Ramos (cell line): ENCODE data around the gene ACTA1.
"Not testable (repeated sequence)": the region's sequence is repeated elsewhere in the genome, so short reads cannot be mapped to it uniquely, and the experiment has no call there.

Experiments
- in situ Hi-C: fragments of 300-500 bp; cut with MboI; formaldehyde crosslinking; loops from one replicate; pipeline ENCODE4 v1.14.3; 2022; ENCODE audit warnings: low sequenced_read_pairs; ENCODE audit not compliant: unreplicated experiment

Gene ACTA1

GRCh38 chr1:229434005-229434640 is at the start of gene ACTA1:
Gene ACTA1 (minus strand): TSS chr1:229434094. CDS start chr1:229433115, 979 bp downstream.
- in situ Hi-C loops: no loop called here

GRCh38 chr1:229482511-229482910 is 48.6 kb upstream of the ACTA1 start:
- in situ Hi-C loops: loop anchor here (5.0 kb wide), 1 partner anchor 225 kb away; no protein-coding TSS in a partner anchor

GRCh38 chr1:229480495-229480894 is 46.6 kb upstream of the ACTA1 start:
- in situ Hi-C loops: loop anchor here (5.0 kb wide), 1 partner anchor 223 kb away; no protein-coding TSS in a partner anchor

GRCh38 chr1:229479660-229480399 is 45.9 kb upstream of the ACTA1 start:
- in situ Hi-C loops: loop anchor here (5.0 kb wide), 1 partner anchor 223 kb away; no protein-coding TSS in a partner anchor

DNA sequence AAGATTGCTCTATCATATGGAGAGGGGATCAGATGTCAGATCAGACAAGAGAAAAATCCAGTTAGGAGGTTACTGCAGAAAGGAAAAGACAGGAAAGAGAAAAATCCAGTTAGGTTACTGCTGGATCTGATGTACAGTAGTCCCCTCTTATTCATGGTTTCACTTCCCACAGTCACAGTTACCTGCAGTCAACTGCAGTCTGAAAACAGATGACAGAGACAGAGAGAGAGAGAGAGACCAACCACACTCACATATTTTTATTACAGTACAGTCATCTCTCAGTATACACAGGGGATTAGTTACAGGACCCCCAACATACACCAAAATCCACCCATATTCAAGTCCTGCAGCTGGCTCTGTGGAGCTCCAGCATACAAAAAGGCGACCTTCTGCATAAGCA is 45.0 kb upstream of the ACTA1 start:
- in situ Hi-C loops: no loop called here

GRCh38 chr1:229475859-229476258 is 42.0 kb upstream of the ACTA1 start:
- in situ Hi-C loops: not testable (repeated sequence)

DNA sequence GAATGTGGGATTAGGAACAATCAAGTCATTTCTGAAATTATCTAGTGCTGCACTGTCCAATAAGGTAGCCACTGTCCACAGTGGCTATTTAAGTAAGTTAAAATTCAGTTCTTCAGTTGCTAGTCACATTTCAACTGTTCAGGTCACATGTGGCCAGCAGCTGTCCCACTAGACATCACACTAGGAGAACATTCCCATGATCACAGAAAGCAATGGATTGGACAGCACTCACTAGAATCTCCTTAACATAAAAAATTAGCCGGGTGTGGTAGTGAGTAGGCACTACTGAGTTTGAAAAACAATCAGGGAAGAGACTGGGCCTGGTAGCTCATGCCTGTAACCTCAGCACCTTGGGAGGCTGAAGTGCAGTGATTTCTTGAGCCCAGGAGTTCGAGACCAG is 40.6 kb upstream of the ACTA1 start:
- in situ Hi-C loops: no loop called here

DNA sequence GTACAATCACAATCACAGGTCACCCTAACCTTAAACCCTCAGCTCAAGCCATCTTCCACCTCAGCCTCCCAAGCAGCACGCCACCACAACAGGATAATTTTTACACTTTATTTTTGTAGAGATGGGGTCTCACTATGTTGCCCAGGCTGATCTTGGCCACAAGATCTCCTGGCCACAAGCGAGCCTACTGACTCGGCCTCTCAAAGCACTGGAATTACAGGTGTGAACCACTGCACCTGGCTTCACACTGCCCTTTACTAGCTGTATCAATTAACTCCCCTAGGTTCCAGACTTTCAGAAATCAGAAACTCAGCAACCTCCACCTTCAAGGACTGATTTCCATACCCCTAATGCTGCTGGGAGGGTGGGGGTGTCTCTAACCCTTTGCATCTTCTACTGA is 37.3 kb upstream of the ACTA1 start:
- in situ Hi-C loops: no loop called here

DNA sequence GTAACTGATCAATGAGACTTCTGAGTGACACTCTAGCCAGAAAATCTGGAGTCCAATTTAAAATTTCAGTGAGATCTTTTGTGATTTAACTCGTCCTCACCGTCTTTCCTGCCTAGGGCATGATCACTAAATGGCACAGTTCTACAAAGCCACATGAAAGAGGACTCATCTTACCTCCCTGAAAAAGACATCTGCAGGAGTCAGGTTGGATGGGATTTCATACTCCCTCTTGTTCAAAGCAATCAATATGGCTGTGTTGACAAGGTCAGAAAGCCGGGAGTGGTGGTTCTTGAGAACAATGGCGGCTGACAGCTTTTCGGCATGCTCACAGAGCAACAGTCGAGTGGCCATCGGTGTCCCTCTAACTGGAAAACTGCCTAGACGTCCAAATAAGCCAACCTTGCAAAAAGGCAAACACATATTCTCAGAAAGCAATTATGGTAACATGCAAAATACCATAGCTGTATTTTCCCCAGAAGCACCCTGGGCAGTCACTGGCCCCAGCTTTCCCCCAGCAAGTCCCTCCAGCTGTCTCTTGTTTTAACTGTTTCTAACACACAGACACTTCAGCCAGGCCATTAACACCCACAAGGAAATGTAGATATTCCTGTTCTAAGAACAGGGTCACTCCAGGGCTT is 36.6 kb upstream of the ACTA1 start:
- in situ Hi-C loops: no loop called here

DNA sequence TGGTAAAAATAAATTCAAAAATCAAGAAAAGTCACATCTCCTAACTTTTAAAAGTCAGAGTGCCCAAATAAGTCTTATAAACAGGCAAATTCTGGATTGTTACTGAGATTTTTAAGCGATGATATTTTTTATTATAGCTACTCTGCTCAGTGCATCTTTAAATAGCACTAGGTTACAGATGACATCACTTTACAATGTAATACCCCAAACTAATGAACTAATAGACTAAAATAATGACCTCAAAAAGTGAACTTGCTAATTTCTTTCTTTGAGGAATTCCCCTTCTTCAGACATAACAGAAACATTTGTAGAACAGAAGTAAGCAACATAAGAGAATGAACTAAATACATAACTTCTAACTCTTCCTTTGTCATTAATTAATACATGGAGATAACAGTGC is 33.0 kb upstream of the ACTA1 start:
- in situ Hi-C loops: no loop called here

- in situ Hi-C loops: no loop called here
These were observed 30.8 kb upstream of the ACTA1 start for GRCh38 chr1:229464672-229465071.

DNA sequence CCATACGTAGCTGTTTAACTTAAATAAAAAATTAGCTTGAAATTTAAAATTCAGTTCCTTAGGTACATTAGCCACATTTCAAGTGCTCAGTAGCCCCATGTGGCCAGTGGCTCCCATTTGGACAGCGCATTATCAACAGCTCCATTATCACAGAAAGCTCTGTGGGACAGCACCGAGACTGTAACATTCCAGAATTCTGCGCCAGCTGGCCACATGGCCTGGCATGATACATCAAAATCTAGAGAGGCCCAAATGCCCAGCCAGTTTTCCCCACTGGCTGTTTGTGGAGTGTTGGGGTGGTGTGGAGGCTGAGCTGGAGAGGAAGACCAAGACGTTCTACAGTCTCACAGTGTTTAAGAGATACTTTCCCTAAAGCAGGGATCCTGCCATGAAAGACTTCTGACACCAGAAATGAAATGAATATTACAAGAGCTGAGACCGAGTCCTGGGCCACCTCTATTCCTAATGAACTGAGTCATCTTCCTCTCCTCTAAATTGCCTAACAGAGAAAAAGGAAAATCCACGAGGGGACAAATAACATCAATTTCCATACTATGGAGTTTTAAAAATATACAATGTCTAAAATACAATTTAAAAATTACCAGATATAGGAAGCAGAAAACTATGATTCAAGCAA is 27.3 kb upstream of the ACTA1 start:
- in situ Hi-C loops: no loop called here

DNA sequence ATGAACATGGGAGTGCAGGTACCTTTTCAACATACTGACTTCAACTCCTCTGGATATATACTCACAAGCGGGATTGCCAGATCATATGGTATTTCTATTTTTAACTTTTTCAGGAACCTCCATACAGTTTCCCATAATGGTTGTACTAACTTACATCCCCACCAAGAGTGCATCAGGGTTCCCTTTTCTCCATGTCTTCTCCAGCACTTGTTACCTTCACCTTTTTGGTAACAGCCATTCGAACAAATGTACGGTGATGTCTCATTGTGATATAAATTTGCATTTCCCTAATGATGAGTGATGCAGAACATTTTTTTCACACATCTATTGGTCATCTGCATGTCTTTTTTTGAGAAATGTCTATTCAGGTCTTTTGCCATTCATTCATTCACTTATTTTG is 25.9 kb upstream of the ACTA1 start:
- in situ Hi-C loops: no loop called here

- in situ Hi-C loops: no loop called here
These were observed 23.5 kb upstream of the ACTA1 start for GRCh38 chr1:229457436-229457835.

- in situ Hi-C loops: no loop called here
These were observed 22.1 kb upstream of the ACTA1 start for GRCh38 chr1:229456016-229456415.

- in situ Hi-C loops: no loop called here
These were observed 20.2 kb upstream of the ACTA1 start for GRCh38 chr1:229454056-229454455.

DNA sequence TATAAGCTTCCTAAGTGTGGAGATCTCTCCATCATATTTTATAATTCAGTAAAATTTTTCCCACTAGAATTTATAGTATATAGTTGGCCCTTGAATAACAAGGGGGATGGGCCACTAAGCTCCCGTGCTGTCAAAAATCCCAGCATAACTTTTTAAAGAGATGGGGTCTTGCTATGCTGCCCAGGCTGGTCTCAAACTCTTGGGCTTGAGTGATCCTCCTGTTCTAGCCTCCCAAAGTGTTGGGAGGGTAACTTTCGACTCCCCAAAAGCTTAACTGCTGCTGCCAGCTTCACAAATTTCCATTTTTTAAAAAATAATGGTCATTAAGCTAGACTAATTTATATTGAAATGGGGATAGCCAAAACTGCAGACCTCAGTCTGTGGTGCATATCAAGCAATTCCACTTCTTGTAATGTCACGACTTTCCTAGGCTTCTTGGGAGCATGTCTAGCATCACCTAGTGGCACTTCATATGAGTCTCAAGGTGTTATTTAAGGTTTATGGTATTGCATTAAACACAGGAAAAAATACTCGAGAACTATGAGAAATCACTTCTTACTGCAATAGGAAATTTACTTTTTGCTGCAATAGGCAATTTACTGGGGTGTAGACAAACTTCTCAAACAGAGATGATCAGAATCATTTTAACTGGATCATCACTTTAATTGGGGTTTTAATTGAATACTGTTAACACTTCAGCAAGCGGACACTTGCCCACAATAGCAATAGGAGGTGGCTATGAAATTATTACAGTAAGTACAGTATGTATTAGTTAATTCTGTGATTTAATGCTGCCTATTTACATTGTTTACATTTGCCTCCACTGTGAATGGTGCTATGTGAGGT is 19.3 kb upstream of the ACTA1 start:
- in situ Hi-C loops: no loop called here

DNA sequence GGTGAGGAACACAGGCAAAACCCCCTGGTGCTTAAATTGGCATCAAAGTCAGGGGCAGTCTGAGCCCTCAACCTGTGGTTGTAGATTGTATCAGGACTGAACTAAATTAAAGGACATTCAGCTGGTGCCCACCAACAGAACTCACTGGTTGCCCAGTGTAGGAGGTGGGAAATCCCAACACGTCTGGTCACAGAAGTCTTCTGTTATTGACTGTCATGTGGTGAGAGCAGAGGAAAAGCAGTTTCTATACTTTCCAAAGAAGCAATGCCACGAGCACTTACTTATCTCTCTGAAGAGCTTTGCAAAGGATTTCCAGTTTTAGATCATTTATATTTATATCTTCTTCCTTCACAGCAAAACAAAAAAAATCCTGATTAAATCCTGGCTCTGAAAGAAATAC is 15.0 kb upstream of the ACTA1 start:
- in situ Hi-C loops: no loop called here

GRCh38 chr1:229448354-229448753 is 14.5 kb upstream of the ACTA1 start:
- in situ Hi-C loops: no loop called here

DNA sequence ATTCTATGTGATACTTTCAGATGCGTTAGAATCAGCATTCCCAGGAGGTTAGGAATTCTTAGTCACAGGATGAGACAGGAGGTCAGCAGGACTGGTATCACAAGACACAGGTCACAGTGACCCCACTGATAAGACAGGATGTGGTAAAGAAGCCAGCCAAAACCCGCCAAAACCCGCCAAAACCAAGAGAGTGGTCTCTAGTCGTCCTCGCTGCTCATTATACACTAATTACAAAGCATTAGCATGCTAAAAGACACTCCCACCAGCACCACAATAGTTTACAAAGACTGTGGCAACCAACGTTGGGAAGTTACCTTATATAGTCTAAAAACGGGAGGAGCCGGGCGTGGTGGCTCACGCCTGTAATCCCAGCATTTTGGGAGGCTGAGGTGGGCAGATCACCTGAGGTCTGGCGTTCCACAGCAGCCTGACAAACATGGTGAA is 13.9 kb upstream of the ACTA1 start:
- in situ Hi-C loops: no loop called here
